HG03045 (cell line): ENCODE measurements around the gene CACHD1.

Source experiments
- ATAC-seq: cut with Tn5 transposase; IDR thresholded peaks from one replicate; pipeline ENCODE4 v1.9.1; 2021; ENCODE audit warnings: mild to moderate bottlenecking, moderate library complexity; ENCODE audit not compliant: unreplicated experiment

The CACHD1 gene

DNA sequence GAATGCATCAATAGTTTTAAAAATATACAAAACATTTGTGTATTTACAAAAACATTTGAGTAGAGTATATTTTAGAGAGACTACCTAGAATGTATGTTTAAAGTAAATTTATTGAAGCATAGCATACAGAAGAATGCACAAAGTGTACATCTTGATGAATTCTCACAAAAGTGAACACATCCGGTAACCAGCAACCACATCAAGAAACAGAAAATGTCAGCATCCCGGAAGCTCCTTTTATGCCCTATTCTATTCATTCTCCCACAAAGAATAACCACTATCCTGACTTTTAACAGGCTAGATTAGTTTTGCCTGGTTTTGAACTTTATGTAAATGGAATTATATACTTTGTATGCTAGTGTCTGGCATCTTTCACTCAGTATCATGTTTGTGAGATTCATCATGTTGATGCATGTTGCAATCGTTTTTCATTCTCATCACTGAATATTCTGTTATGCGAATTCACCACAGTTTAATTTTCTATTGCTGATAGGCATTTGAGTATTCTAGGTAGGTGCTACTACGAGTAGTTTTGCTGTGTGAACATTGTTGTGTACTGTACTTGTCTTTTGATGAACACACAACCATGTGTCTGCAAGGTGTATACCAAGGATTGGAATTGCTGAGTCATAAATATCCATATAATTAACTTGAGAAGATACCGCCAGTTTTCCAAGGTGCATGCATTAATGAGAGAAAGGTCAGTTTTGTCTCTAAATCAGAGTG, 75.4 kb downstream of the CACHD1 start:
- no peak for ATAC-seq

DNA sequence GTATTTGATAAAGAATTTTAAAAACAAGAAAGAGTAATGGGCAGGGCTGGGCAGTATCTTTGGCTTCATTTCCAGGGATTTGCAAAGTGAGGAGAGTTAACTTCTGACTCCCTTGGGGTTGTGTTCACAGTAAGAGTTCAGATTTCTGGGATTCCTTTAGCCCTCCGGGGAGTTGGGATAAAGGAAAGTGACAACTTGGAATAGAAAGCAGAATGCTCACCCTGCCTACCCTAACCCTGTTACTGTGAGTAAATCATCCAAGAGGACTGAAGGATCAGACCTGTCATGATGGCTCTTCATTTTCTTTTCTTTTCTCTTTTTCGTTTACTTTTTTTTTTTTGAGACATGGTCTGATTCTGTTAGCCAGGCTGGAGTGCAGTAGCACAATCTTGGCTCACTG, 76.1 kb downstream of the CACHD1 start:
- ATAC-seq = no peak

- no peak for ATAC-seq
These were observed 79.7 kb downstream of the CACHD1 start for GRCh38 chr1:64549464-64550239.

DNA sequence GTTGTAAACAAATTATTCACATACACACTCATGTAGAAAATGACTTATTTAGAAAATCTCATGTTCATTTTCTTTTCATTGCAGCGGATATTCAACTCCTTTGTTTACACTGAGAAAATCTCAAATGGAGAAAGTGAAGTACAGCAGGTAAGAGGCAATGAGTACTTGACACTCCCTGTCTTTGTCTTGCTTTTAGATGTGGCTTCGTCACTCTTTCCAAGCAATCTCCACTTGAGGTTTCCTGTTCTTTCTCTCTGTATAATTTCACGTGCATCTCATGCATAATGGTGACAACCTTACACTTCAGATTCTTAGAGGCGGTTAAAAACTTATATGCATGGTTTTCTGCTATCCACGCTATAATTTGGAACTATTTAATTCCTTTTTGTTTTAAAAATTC, 80.6 kb downstream of the CACHD1 start:
- no peak for ATAC-seq

DNA sequence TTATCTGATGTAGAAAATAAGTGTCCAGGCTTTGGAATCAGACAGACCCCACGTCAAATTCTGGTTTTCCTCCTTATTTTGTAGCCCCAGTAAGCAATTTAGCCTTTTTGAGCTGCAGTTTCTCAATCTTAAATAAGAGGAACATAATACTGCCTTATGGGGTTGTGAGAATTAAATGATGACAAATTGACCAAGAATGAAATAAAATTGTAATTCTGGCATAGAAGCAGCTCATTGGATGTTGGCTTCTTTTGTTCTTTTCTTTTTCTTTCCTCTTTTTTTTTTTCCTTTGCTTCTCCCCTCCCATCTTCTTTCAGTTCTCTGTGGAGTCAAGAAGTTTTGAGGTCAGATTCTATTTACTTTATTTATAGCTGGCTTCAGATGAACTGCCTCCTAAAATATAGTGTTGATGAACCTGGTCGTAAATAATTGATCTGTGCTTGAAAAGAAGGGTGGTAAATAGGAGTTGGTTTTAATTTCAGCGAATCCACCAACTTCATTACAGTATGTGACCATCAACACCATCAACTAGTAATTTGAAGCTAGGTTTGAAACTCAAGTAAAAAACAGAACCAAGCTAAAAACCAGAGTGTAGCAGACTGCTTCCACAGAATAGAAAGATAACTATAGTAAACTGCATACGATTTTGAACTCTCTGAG, 81.1 kb downstream of the CACHD1 start:
- no peak for ATAC-seq

- ATAC-seq = no peak
These were observed 83.4 kb downstream of the CACHD1 start for GRCh38 chr1:64553285-64553684.

DNA sequence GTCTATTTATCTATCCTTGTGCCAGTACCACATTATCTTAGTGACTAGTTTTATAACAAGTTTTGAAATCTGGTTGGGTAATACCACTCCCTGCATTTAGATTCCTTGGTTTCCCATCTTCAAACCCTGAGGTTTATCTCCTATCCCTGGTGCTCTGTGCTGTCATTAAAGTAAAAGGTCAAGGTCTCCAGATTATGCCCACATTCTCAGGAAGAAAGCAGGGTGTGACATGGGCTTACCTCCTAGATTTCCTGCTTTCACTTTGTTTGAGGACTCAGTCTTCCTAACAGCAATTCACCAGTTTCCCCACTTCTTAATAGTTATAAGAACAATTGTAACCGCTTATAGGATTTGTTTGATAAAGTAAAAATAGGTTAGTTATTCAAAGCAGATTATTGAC, 86.0 kb downstream of the CACHD1 start:
- no peak for ATAC-seq

DNA sequence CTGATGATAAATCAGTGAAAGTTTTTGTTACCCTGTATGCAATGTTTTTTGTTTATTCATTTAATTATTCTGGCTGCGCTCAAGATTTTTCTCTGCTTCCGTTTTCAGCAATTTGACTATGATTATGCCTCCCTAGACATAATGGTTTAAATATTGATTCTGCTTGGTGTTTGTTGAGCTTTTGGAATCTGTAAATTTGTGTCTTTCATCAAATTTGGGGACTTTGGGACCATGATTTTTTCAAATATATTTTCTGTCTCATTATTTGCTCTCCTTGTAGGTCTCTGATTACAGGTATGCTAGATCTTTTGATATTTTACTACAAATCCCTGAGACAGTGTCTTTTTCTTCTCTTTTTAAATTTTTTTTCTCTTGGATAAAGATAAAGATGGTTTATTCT, 92.1 kb downstream of the CACHD1 start:
- no peak for ATAC-seq

GRCh38 chr1:64563958-64564565, 94.1 kb downstream of the CACHD1 start:
- ATAC-seq = no peak

DNA sequence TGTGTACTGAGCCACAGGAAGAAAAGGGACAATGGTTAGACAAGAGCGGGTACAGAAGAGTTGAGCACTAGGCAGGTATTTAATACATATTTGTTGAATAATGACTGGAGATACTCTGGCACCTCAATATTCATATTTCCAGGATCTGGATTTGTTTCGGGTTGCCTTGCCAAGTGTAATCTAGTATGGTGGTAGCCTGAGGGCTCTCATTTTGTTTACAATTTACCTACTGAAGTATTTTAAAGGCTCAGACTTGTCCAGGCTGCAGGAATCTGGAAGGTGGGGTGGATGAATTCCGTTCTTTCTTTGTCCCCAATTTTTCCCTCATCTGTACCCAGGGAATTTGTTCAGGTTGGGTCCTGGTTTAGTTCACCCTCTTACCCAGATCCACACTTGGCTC, 95.0 kb downstream of the CACHD1 start:
- no peak for ATAC-seq

GRCh38 chr1:64567426-64568170, 97.7 kb downstream of the CACHD1 start:
- no peak for ATAC-seq

DNA sequence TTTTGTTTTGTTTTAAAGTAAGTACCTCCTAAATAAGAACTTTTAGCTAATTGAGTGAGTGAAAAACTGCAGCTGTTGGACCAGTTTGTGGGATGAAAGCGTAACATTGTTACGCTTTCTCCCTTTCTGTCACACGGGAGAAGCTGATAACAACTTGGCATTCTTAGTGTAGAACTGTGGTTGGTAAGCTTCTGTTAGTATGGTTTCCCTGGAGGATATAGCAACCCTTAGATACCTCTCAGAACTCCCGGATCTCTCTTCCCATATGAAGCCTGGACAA, 98.2 kb downstream of the CACHD1 start:
- no peak for ATAC-seq

DNA sequence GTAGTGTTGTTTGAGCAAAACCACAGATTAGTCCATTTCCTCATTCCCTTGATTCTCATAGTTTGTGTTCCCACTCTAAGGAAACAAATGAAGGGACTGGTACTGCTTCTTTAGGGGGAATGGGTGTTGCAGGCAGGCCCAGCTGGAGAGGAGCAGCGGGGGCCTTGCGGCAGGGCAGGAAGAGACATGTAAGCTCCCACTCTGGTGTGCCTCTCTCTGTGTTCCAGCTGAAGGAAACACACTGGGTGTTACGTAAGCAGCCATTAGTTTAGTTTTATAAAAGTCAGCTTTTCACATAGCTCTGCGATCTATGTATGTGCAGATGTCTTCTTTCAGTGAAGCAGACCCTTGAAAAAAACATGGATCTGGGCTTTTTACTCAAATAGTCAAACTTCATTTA, 99.5 kb downstream of the CACHD1 start:
- ATAC-seq = no peak

GRCh38 chr1:64570267-64570855, 100.4 kb downstream of the CACHD1 start:
- ATAC-seq = no peak

DNA sequence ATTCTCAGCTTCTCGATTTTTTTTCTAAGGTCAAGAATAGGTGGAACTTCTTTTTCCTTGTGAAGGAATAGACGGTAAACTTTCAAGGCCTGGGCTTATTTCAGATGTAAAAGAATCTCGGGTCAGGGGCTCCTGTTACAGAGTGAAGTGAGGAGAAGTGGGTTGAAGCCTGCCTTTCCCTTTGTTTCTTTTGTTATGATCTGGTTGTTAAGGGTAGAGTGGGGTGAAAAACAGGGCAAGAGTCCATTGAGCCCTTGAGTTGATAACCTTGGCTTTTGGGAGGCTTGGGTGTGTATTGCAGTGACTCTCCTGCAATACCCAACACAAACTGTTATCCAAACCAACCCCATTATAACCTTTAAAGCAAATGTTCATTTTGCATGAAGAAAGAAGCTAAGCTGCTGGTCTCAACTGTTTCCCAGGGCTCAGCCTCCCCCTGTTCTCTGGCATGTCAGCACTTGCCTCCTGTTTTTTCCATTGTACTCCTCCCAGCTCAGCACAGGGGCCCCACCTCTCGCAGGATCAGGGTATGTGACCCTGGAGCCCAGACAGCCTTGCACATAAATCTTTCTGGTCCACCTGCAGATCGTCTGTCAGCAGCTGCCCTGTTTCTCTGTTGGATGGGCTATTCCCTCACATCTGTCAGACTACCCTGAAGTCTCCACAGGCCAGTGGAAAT, 102.4 kb downstream of the CACHD1 start:
- ATAC-seq = no peak

GRCh38 chr1:64574301-64574700, 104.4 kb downstream of the CACHD1 start:
- no peak for ATAC-seq

DNA sequence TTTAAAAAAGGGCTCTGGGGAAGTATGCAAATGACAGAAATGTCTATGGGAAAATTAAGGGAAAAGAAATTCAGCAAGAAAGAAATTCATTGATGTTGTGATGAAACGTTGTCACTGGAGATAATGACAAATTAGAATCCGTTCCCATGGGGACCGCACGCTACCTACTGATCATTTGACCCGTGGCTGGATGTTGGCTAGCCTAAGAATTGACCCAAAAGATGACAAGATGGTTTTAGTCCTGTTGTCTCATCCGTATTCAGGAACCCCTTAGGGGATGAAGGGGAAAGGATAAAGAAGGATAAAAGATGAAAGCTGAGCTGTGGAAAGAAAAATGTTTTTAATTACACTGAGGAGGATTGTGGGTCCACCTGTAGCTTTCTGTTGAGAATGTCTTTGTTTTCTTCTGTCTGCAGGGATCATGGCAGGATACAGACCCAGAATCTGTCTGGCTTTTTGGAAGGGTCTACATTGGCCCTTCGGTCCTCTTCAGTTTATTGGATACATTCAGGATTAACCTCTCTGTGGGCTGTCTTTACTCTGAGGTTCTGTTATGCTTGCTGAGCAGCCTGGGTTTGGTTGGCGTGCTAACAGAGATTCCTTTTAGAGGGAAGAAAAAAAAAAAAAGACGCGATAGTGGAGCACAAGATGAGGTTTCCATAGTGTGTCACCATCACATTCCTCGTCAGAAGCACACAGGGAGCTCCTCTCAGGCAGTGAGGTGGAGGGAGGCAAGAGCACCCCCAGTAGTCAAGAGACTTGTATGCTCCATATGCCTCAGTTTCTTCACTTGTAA, 106.2 kb downstream of the CACHD1 start:
- ATAC-seq = no peak

DNA sequence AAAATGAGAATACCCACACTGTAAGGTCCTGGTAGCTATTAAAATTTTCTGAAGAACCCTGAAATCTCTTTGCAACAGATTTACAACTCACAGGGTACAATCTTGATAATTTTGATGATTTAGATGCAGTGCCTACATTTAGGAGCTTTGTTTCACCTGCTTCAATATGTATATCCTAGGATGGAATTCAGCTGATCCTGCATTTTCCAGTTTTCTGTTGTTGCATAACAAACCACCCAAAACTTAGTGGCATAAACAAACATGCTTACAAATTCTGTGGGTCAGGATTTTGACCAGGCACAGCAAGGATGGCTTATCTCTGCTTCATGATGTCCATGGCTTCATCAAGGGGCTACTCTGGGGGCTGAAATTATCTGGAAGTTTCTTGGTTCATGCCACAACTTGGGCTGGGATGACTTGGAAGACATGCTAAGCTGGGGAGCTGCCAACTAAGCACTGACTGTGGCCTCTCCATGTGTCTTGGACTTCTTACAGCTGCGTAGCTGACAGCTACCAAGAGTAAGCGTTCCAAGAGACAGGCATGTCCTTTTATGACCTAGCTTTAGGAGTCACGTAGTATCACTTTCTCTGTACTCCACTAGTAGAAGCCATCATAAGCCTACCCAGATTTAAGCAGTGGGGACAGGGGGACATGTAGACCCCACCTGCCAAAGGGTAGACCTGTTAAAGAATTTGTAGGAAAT, 108.5 kb downstream of the CACHD1 start:
- no peak for ATAC-seq

DNA sequence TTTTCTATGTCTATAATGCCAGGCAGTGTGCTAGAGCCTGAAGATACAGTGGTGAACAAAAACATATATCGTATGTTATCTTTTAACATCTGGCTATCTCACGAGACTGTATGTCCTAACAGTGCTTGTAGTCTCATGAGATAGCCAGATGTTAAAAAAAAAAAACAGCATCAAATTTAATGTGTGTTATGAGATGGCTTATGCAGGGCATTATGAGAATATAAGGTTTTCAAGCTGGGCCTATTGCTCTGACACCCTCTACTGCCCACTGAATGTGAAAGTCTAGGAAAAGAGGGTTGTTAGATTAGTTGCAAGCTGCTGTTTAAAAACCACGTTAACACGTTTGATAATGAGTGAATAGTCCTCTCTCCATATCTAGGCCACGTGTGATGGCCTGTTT, 109.8 kb downstream of the CACHD1 start:
- ATAC-seq = no peak
